GM12872 (cell line): ENCODE data around the gene TP73.

Experiments
- TF ChIP-seq, protein P1 (sequence below): IDR thresholded peaks from 3 replicates; pipeline ENCODE4 v1.5.1; 2011; ENCODE audit warnings: low read depth, mild to moderate bottlenecking, low read length, moderate library complexity; ENCODE audit not compliant: insufficient read depth

The TP73 gene

DNA sequence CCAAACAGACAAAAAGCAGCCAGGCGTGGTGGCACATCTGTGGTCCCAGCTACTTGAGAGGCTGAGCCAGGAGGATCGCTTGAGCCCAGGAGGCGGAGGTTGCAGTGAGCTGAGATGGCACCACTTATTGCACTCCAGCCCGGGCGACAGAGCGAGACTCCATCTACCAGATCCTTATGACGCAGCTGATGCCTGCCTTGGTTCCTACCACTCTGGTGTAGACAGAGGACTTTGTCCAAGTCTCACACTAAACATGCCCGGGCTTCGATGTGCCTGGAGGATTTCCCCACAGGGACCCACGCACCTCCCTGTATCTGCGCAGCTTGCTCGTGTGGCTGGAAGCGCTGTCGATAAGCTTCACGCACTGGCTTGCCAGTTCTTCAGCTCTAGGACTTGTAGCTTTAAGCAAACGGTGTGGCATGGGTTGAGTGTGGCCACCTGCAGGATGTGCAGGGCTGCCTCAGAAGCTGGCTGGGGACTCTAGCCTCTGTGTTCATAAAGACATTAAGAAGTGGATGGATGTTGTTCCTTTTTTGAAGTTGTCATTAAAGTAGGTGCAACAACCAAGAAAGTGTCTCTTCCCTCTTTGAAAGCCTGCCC is 22.7 kb upstream of the TP73 start:
- TF ChIP-seq, protein P1, sequence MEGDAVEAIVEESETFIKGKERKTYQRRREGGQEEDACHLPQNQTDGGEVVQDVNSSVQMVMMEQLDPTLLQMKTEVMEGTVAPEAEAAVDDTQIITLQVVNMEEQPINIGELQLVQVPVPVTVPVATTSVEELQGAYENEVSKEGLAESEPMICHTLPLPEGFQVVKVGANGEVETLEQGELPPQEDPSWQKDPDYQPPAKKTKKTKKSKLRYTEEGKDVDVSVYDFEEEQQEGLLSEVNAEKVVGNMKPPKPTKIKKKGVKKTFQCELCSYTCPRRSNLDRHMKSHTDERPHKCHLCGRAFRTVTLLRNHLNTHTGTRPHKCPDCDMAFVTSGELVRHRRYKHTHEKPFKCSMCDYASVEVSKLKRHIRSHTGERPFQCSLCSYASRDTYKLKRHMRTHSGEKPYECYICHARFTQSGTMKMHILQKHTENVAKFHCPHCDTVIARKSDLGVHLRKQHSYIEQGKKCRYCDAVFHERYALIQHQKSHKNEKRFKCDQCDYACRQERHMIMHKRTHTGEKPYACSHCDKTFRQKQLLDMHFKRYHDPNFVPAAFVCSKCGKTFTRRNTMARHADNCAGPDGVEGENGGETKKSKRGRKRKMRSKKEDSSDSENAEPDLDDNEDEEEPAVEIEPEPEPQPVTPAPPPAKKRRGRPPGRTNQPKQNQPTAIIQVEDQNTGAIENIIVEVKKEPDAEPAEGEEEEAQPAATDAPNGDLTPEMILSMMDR = no peak

DNA sequence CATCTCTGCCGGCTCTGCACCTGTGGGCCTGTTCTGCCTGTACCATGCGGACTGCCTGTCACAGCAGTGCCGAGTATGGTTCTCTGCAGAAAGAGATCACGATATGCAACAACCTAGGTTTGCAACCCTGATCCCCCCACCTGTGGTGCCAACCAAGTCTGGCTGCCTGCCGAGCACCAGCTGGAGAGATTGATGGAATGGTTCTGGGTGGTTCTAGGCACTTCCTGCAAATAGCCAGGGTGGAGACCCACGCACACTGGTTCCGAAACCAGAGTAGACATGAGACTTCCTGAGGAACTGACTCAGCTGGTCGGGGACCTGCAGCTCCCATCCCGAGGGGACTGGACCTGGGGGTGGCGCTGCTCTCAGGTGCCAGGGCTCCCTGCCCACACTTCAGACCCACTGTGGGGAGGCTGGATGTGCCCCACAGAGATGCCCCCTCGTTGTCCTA is 22.1 kb upstream of the TP73 start:
- TF ChIP-seq, protein P1 = no peak

DNA sequence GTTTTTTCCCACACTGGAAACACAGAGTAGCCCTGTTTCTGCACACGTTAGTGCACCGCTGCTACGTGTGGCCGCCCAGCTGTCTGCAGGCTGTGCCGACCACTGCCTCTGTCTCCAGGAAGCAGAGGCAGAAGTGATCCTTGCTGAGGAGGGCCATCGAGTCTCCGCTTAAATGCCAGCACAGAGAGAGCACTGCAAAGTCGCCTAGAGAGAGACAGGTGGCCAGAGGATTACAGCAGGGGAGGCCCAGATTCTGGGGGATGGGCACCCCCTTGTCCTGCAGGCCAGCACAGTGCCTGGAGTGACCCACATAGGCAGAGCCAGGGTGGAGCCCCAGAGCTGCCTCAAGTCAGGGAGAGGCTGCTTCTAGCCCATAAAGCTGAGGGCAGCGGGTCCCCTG is 21.4 kb upstream of the TP73 start:
- TF ChIP-seq, protein P1 = no peak

DNA sequence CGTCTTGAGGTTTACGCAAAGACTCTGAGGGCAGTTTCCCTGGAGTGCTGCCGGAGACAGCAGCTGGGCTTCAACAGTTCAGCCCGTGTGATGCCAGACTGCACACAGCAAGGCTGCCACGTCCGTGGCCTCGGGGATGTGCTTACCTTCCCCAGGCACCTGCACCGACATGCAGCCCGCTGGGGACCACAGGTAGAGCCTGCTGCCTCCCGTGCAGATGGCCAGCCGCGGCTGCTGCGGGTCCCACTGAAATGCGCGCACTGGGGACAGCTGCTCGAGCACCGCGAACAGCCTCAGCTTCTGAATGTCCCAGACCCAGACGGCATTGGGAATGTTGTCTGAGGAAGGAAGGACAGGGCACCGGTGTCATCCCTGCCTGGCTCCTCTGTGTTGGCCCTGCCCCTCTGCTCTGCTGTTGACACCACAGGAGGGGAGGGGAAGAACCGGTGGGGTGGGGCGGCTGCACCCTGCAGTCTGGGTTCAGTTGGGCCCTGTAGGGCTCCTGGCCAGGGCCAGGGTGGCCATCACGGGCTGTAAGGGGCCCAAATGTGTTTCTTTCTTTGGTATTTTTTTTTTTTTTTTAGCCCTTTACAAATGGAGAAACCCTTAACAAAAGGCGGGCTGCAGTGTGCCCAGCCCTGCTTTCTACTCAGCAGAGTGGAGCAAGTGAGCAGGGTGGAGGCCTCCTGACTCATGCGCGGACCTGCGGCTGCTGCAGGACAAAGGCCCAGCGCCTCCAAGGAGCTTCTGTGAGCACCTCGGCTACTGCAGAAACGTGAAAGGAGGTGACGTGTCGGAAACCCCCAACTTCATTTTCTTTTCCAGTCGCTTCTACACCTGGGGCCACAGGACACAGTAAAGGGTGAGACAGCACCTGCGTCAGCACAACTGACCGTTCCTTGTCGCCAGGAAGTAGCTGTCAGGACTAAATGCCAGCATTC is 20.7 kb upstream of the TP73 start:
- TF ChIP-seq, protein P1 = no peak

DNA sequence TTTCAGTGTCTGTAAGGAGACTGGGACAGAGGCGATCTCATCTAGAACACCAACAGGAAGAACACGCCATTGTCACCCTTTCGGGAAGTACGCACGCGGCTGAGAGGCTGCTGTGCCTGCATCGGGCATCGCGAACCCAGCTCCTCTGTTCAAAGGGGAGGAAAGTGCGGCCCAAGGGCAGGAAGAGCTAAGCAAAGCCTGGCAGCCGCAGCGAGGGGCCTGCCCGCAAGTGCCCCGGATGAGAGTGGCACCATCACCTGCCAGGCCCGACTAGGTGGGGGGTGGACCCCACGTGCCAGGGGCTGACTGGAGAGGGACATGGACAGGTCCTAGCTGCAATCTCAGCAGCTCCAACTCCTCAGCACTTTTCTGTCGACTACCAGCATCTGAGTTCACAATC is 20.0 kb upstream of the TP73 start:
- TF ChIP-seq, protein P1 = no peak

DNA sequence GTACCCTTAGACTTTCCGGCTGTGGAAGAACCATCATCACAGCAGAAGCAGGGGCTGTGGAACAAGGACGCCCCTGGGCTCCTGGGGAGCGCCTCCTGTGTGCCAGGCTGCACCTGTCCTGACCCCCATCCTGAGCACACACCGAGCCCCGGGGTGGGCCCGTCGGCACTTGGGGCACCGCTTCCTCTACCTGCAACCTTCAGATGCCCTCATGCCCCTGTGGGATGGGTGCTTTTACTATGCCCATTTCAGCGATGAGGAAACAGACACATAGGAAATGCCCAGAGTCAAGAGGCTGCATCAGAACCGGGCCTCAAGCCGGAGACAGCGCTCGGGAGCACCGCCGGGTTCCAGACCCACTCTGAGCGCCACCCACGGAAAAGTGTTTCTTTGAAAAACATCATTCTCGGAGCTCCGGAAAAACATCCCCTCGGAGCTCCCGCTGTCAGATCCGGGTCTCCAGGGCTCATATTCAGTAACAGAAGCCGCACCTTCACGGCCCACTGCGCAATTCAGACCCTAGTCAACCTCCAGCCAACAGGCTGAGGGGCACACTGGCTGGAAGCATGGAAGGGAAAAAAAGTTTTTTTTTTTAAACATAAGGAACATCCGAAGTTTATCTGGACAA is 19.5 kb upstream of the TP73 start:
- TF ChIP-seq, protein P1 = no peak
